Measurements from ENCODE around the gene C4BPB.

The C4BPB gene

DNA sequence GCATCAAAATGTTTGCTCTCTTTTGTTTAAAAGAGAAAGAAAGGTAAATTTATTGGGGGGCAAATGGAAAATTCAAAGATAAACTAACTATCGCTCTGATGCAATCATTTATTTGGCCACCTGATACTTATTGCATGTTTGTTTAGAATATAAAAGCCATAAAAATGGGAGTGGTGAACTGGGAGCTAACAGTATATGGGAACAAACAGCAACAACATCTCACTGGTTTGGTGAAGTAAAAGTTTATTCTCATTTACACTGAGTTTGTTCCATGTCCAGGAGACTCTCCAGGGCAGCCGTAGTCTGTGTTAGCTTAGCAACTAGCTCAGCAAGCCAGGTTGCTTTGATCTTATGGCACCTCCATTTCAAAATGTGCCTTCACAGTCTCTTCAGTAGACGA, 35.7 kb downstream of the C4BPB start:
- TF ChIP-seq PAX5 (IDR thresholded peaks at IDR 0.05; ENCODE audit: insufficient read depth, low read length, severe bottlenecking) = no peak
- TF ChIP-seq POLR2A (IDR thresholded peaks at IDR 0.05; ENCODE audit: low read depth, low read length) = no peak
- no peak for TF ChIP-seq SPI1 (IDR thresholded peaks at IDR 0.05; ENCODE audit: low read depth, low read length)
- TF ChIP-seq TAF1 (IDR thresholded peaks at IDR 0.05; ENCODE audit: low read depth, low read length) = no peak
- TF ChIP-seq POLR2AphosphoS5 (IDR thresholded peaks at IDR 0.05; ENCODE audit: low read depth, low read length) = no peak
- no peak for TF ChIP-seq POU2F2 (IDR thresholded peaks at IDR 0.05; ENCODE audit: low read depth, low read length)
- DNase-seq (ENCODE audit: insufficient read length, low spot score) = no peak
- FAIRE-seq = no peak

DNA sequence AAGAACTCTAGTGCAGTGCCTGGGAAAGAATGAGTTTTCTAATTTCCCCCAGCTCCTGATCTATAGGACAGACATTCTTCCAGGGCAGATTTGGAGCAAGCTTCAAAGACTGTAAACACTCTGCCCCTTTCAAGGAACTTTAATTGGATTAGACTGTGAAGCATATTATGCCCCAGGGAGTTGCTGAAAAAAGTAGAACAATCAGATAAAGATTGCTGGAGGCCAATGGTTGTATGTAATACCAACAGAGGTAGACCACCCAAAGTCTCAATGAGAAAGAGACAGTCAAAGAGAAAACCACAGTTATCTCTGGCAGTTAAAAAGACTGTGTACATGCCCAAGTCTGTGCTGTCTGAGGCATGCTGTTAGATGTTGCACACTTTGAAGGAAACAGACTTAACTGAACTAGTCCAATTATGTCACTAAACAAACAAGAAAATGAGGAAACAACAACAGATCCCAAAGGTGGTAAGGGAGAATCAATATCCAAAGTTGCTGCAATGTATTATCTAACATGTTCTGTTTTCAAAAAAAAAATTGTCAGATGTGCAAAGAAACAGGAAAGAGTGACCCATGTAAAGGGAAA, 39.8 kb downstream of the C4BPB start:
- FAIRE-seq = no peak
- DNase-seq (ENCODE audit: insufficient read length, low spot score) = no peak
- TF ChIP-seq POLR2A (IDR thresholded peaks at IDR 0.05; ENCODE audit: low read depth, low read length) = no peak
- no peak for TF ChIP-seq SPI1 (IDR thresholded peaks at IDR 0.05; ENCODE audit: low read depth, low read length)
- no peak for TF ChIP-seq TAF1 (IDR thresholded peaks at IDR 0.05; ENCODE audit: low read depth, low read length)
- no peak for TF ChIP-seq POLR2AphosphoS5 (IDR thresholded peaks at IDR 0.05; ENCODE audit: low read depth, low read length)
- TF ChIP-seq POU2F2 (IDR thresholded peaks at IDR 0.05; ENCODE audit: low read depth, low read length) = no peak
- no peak for TF ChIP-seq PAX5 (IDR thresholded peaks at IDR 0.05; ENCODE audit: insufficient read depth, low read length, severe bottlenecking)

DNA sequence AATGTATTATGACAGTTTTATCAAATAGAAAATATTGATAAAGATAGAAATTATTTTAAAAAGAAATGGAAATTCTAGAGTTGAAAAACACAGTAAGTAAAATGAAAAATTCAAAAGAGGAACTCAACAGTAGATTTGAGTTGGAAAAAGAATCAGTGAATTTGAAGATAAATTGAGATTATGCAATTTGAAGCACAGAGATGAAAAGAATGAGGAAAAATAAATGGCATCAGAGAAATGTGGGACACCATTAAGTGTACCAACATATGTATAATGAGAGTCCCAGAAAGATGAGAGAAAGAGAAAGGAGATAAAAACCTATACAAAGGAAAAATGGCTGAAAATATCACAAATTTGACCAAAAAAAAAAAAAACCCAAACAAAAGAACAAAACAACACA, 40.4 kb downstream of the C4BPB start:
- FAIRE-seq (no peak), DNase-seq (ENCODE audit: insufficient read length, low spot score) (no peak)
- TF ChIP-seq PAX5 (IDR thresholded peaks at IDR 0.05; ENCODE audit: insufficient read depth, low read length, severe bottlenecking) (no peak), TAF1 (IDR thresholded peaks at IDR 0.05; ENCODE audit: low read depth, low read length) (no peak), POLR2AphosphoS5 (IDR thresholded peaks at IDR 0.05; ENCODE audit: low read depth, low read length) (no peak), POLR2A (IDR thresholded peaks at IDR 0.05; ENCODE audit: low read depth, low read length) (no peak), SPI1 (IDR thresholded peaks at IDR 0.05; ENCODE audit: low read depth, low read length) (no peak), POU2F2 (IDR thresholded peaks at IDR 0.05; ENCODE audit: low read depth, low read length) (no peak)

DNA sequence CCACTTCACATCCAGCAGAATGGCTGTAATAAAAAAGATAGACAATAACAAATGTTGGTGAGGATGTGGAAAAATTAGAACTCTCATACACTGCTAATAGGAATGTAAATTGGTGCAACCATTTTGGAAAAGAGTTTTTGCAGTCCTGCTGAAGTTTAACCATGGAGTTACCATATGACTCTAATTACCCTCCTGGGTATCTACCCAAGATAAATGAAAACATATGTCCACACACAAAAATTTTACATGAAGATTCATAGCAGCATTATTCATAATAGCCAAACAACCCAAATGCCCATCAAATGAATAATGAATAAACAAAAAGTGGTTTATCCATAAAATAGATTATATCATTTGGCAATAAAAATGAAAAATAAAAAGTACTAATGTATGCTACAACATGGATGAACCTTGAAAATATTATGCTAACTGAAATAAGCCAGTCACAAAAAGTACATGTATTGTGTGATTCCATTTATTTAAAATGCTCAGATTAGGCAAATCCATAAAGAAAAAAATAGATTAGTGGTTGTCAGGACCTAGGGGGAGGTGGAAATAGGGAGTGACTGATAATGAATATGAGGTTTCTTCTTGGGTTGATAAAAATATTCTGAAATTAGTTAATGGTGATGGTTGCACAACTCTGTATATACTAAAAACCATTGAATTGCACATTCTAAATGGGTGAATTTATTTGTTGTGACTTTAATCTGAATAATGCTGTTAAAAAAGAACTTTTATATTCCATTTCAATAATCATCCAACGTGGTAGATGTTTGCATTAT, 41.8 kb downstream of the C4BPB start:
- no peak for TF ChIP-seq TAF1 (IDR thresholded peaks at IDR 0.05; ENCODE audit: low read depth, low read length)
- no peak for TF ChIP-seq POLR2A (IDR thresholded peaks at IDR 0.05; ENCODE audit: low read depth, low read length)
- no peak for TF ChIP-seq PAX5 (IDR thresholded peaks at IDR 0.05; ENCODE audit: insufficient read depth, low read length, severe bottlenecking)
- no peak for TF ChIP-seq POU2F2 (IDR thresholded peaks at IDR 0.05; ENCODE audit: low read depth, low read length)
- TF ChIP-seq SPI1 (IDR thresholded peaks at IDR 0.05; ENCODE audit: low read depth, low read length) = no peak
- TF ChIP-seq POLR2AphosphoS5 (IDR thresholded peaks at IDR 0.05; ENCODE audit: low read depth, low read length) = no peak
- DNase-seq (ENCODE audit: insufficient read length, low spot score) (no peak), FAIRE-seq (no peak)

DNA sequence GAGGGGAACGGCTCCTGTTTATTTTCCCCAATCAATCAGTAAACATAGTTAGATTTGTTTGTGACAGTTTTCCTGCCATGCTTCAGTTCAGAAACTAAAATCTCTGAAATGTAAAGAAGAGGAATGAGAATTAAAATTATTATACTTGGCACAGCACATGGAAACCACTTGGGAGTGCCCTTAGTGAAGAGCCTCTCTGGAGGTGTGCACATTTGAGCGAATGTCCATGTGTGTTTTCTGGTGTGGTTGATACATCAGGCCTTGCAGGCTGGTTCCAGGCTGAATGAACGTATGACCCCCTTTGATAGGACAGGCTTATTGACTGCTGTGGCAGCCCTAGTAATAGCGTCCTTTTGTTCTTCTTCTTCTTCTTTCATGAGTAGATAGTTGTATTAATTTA, 42.5 kb downstream of the C4BPB start:
- no peak for TF ChIP-seq POU2F2 (IDR thresholded peaks at IDR 0.05; ENCODE audit: low read depth, low read length)
- TF ChIP-seq POLR2A (IDR thresholded peaks at IDR 0.05; ENCODE audit: low read depth, low read length) = no peak
- TF ChIP-seq PAX5 (IDR thresholded peaks at IDR 0.05; ENCODE audit: insufficient read depth, low read length, severe bottlenecking) = no peak
- no peak for TF ChIP-seq TAF1 (IDR thresholded peaks at IDR 0.05; ENCODE audit: low read depth, low read length)
- TF ChIP-seq POLR2AphosphoS5 (IDR thresholded peaks at IDR 0.05; ENCODE audit: low read depth, low read length) = no peak
- no peak for TF ChIP-seq SPI1 (IDR thresholded peaks at IDR 0.05; ENCODE audit: low read depth, low read length)
- DNase-seq (ENCODE audit: insufficient read length, low spot score) (no peak), FAIRE-seq (no peak)

DNA sequence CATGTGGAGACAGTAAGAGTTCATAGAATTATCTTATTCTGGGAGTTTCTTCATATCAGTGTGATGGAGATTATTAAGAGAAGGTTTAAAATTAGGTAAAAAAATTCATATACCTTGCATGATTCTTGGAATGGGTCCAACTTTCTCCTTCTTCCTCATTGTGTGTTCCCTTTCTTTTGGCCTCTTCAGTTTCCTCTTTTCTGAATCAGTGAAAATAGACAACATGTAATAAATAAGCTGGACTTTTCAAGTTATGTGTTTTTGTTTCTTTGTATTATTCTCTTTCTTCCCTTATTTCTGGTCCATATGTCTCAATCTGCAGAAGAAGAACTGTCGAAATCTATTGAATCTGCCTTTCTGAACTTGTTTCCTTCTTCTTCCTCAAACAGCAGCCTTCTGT, 45.9 kb downstream of the C4BPB start:
- DNase-seq (ENCODE audit: insufficient read length, low spot score) = no peak
- TF ChIP-seq POLR2AphosphoS5 (IDR thresholded peaks at IDR 0.05; ENCODE audit: low read depth, low read length) = no peak
- TF ChIP-seq POLR2A (IDR thresholded peaks at IDR 0.05; ENCODE audit: low read depth, low read length) = no peak
- TF ChIP-seq SPI1 (IDR thresholded peaks at IDR 0.05; ENCODE audit: low read depth, low read length) = no peak
- TF ChIP-seq TAF1 (IDR thresholded peaks at IDR 0.05; ENCODE audit: low read depth, low read length) = no peak
- no peak for TF ChIP-seq PAX5 (IDR thresholded peaks at IDR 0.05; ENCODE audit: insufficient read depth, low read length, severe bottlenecking)
- no peak for TF ChIP-seq POU2F2 (IDR thresholded peaks at IDR 0.05; ENCODE audit: low read depth, low read length)
- no peak for FAIRE-seq

DNA sequence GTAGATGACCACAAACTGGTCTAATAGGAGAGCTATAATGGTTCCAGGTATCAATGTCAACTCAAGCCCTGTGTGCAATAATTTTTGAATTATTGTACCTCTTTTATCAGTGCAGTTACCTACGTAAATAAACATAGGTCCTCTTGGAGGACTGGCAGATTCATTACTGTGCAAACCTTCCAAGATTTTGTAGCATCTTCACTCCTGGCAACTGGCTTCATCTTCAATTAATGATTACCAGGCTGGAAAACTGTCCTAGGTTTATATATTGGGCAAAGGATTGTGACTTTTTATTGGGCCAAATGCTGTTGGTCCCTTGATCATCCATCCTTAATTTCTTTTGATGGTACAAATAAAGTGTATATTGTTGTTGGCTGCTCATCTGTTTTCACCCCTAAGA, 51.0 kb downstream of the C4BPB start:
- no peak for FAIRE-seq

DNA sequence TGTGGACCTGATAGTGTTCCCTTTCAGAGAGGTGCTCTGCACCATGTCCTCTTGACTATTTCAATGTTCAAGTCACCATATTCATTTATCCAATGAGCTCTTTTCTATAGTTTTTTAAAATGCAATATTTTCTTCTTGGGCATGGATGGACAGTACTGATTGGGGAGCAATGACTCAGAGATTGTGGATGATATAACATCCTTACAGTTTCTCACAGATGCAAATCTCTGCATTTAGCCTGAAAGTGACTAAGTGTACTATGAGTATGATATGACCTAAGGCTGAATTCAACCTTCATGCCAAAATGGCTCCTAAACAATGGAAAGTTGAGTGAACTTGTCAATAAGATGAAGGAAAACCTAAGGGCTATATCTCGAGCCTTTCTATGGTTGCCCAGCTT, 51.9 kb downstream of the C4BPB start:
- FAIRE-seq (no peak), DNase-seq (ENCODE audit: insufficient read length, low spot score) (no peak)
- TF ChIP-seq POLR2AphosphoS5 (IDR thresholded peaks at IDR 0.05; ENCODE audit: low read depth, low read length) = no peak
- no peak for TF ChIP-seq SPI1 (IDR thresholded peaks at IDR 0.05; ENCODE audit: low read depth, low read length)
- TF ChIP-seq PAX5 (IDR thresholded peaks at IDR 0.05; ENCODE audit: insufficient read depth, low read length, severe bottlenecking) = no peak
- no peak for TF ChIP-seq TAF1 (IDR thresholded peaks at IDR 0.05; ENCODE audit: low read depth, low read length)

More for the DNA sequence above, 51.0 kb downstream of the C4BPB start:
- DNase-seq (ENCODE audit: insufficient read length, low spot score) = no peak
- no peak for TF ChIP-seq POLR2AphosphoS5 (IDR thresholded peaks at IDR 0.05; ENCODE audit: low read depth, low read length)
- no peak for TF ChIP-seq TAF1 (IDR thresholded peaks at IDR 0.05; ENCODE audit: low read depth, low read length)
- TF ChIP-seq PAX5 (IDR thresholded peaks at IDR 0.05; ENCODE audit: insufficient read depth, low read length, severe bottlenecking) = no peak
- TF ChIP-seq POU2F2 (IDR thresholded peaks at IDR 0.05; ENCODE audit: low read depth, low read length) = no peak
- TF ChIP-seq SPI1 (IDR thresholded peaks at IDR 0.05; ENCODE audit: low read depth, low read length) = no peak
- TF ChIP-seq POLR2A (IDR thresholded peaks at IDR 0.05; ENCODE audit: low read depth, low read length) = no peak

DNA sequence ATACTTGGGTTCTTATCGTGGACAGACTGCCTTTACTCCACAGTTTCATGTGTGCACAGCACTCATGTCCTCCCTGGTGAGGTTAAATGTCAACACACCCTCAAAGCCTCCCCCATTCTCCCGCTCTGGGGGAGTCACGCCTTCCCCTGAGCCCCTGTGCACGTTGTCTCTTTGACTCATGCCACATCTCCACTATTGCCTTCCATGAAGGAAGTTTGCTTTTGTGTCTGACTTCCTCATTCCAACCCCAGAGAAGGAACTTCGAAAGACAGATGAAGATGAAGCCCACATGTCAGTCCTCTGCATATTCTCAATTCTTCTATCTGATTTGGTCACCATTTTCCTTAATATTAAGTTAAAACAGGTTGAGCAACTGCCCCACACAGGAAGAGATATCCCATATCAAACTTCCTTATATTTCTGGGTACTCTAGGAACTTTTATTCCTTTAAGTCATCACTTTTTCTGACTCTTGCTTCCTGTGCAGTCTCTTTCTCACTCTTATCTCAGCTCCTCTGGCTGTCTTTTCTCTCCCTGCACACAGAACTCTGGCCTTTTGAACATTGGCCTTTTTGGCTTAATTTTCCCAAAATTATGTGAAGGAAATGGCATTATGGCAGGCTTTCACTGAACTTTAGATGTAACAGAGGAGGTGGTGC, 56.9 kb downstream of the C4BPB start:
- no peak for FAIRE-seq
- TF ChIP-seq PAX5 (IDR thresholded peaks at IDR 0.05; ENCODE audit: insufficient read depth, low read length, severe bottlenecking) (no peak), POLR2AphosphoS5 (IDR thresholded peaks at IDR 0.05; ENCODE audit: low read depth, low read length) (no peak), SPI1 (IDR thresholded peaks at IDR 0.05; ENCODE audit: low read depth, low read length) (no peak)
- no peak for DNase-seq (ENCODE audit: insufficient read length, low spot score)

All from GM12891 (cell line).